ENCODE measurements around the gene PSMG3. TPM values are rescaled to one million over a fixed set of nuclear protein-coding genes. Genes with fewer than 3 reads are reported as not detected.

The PSMG3 gene
- total and polyA plus RNA-seq, 2 experiments from 2014 or later: 28.3 to 84.8 TPM

GRCh38 chr7:1562116-1562515, 7.7 kb downstream of the PSMG3 start:
- Histone ChIP-seq H2AFZ (no peak overlapping the region), H3K27me3 (ENCODE audit: insufficient read depth) (no peaks in the 10 kb centered on the region), H3K4me3 (no peak overlapping the region), H3K4me1 (ENCODE audit: insufficient read depth) (no peaks in the 10 kb centered on the region), H3K9me2 (ENCODE audit: insufficient read depth) (no peaks in the 10 kb centered on the region), H4K20me1 (replicated peaks; ENCODE audit: insufficient read depth) (no peaks in the 10 kb centered on the region), H3K27ac (ENCODE audit: low read depth) (no peak overlapping the region), H3K4me2 (no peak overlapping the region), H3F3A (replicated peaks; ENCODE audit: low read depth) (no peaks in the 10 kb centered on the region), H3K36me3 (ENCODE audit: insufficient read depth) (no peaks in the 10 kb centered on the region), H3K79me2 (replicated peaks; ENCODE audit: insufficient read depth) (no peaks in the 10 kb centered on the region)
- H3K27ac Mint-ChIP-seq: peak overlapping the region; percentile 63; the same call in 1 of the 2 replicates
- H3K27me3 Mint-ChIP-seq (ENCODE audit: insufficient read depth, low read depth, poor library complexity): peaks cover 3% of the 10 kb centered on the region
- H3K9me3 Mint-ChIP-seq: no peaks in the 10 kb centered on the region
- TF ChIP-seq STAT1 (IDR thresholded peaks at IDR 0.05; ENCODE audit: unreplicated experiment) (no peak), JUNB (IDR thresholded peaks at IDR 0.05; ENCODE audit: unreplicated experiment) (no peak), CTCF (conservative IDR thresholded peaks at IDR 0.05; ENCODE audit: low read depth in 2 of 2) (no peak), ETS1 (IDR thresholded peaks at IDR 0.05) (no peak), REST (IDR thresholded peaks at IDR 0.05; ENCODE audit: unreplicated experiment) (no peak), ZNF331 (CRISPR knock-in tag; IDR thresholded peaks at IDR 0.05; ENCODE audit: low read depth) (no peak), NANOG (IDR thresholded peaks at IDR 0.05; ENCODE audit: borderline replicate concordance) (no peak), CREB1 (CRISPR knock-in tag; IDR thresholded peaks at IDR 0.05; ENCODE audit: low read depth) (no peak), ZNF114 (CRISPR knock-in tag; IDR thresholded peaks at IDR 0.05) (no peak), ZNF462 (CRISPR knock-in tag; IDR thresholded peaks at IDR 0.05) (no peak), EZH2phosphoT487 (IDR thresholded peaks at IDR 0.05; ENCODE audit: unreplicated experiment) (no peak), POLR2AphosphoS5 (IDR thresholded peaks at IDR 0.05; ENCODE audit: low read depth) (no peak), EZH2 (IDR thresholded peaks at IDR 0.05; ENCODE audit: low read depth, unreplicated experiment) (no peak)
- no peak for ATAC-seq
- peaks cover 6% of the 10 kb centered on the region; the same call in 2 of the 3 replicates for H3K4me1 Mint-ChIP-seq
- H3K36me3 Mint-ChIP-seq (ENCODE audit: low read depth): peaks cover 19% of the 10 kb centered on the region; the same call in 2 of the 3 replicates
- H3K4me3 Mint-ChIP-seq: no peak overlapping the region
- DNase-seq (ENCODE audit: low spot score): no peak
